OCI-LY3 (cell line): ENCODE data around the gene IMPG1.

ENCODE experiments used
- CTCF ChIP-seq: fragments of 200-600, 300-600 bp; sonication (generic); IDR thresholded peaks from 2 replicates; pipeline ENCODE4 v1.5.1; 2014; ENCODE audit warnings: antibody characterized with exemption, low read length, low read depth
- EZH2phosphoT487 ChIP-seq: fragments of 200-600 bp; shearing (Covaris generic); IDR thresholded peaks from 2 replicates; pipeline ENCODE4 v1.6.1; 2018; ENCODE audit warnings: antibody characterized with exemption, mixed run types, low read depth

GRCh38 chr6:76120302-76120701 lies 47.8 kb upstream of the IMPG1 start:
- TF ChIP-seq CTCF (no peak), EZH2phosphoT487 (no peak)
